ENCODE measurements around the gene CX3CL1.
"Not testable (repeated sequence)": the region's sequence is repeated elsewhere in the genome, so short reads cannot be mapped to it uniquely, and the experiment has no call there.

Gene CX3CL1

GRCh38 chr16:57357330-57358085 lies 14.8 kb upstream of the CX3CL1 start:
- DNase-seq: no peak

DNA sequence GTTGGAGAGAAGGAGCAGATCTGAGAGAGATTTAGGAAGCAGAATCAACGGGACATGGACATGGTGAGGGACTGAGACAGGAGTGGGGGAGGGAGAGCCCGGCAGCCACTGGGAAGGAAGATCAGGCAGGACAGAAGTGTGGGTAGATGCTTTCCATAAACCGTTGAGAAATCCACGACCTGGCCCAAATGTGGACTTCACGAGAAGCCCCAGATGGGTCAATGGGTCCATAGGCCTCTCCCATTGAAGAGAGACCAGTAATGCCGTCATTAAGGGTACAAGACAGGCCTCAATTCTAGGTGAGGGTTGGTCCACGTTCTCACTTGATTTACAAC lies 14.2 kb upstream of the CX3CL1 start:
- DNase-seq: no peak

DNA sequence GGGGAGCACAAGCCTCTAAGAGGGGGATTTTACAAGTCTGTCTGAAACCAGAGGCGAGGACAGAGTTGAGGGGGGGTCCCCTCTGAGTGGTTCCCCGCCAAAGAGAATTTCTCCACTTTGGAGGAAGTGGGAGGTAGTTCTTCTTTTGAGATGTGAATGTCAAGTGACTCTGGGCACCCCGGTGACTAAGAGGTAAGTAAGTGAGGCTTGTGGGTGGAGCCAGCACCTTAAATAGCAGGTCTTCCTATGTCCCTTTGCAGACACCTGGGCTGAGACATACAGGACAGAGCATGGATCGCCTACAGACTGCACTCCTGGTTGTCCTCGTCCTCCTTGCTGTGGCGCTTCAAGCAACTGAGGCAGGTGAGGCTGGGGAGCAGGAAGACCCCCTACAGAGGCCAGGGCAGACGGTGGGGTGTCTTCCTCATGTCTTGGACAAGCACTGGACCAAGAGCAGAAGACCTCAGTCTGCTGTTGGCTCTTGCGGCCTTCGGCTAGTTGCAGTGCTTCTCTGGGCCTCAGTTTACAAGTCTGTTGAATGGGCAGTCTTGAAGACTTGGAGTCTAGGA lies 13.7 kb upstream of the CX3CL1 start, which contains the start of gene CCL22:
CCL22 (plus strand) TSS at position 257 of the 569 bp plus-strand sequence; CDS start at position 291, 34 bp downstream.
- no peak for DNase-seq

GRCh38 chr16:57360321-57360935 lies 11.9 kb upstream of the CX3CL1 start:
- no peak for DNase-seq

DNA sequence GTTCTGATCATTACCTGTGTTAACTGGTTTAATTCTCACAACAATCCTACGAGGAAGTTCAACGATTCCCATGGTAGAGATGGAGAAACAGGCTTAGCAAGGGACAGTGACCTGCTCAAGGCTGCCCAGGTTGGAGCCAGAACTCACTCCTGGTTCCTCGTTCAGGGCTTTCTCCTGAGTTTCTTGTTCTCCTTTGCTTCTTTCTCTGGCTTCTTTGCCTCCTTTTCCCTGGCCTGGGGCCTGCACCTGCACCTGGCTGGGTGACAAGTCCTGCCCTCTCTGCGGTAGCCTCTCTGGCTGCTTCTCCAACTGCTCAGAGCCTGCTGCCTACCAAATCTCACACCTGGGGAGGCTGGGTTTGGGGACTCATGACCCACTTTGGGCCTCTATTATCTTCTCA lies 10.9 kb upstream of the CX3CL1 start:
- DNase-seq: no peak

- DNase-seq: no peak
Observed at GRCh38 chr16:57364143-57364542, 8.1 kb upstream of the CX3CL1 start.

DNA sequence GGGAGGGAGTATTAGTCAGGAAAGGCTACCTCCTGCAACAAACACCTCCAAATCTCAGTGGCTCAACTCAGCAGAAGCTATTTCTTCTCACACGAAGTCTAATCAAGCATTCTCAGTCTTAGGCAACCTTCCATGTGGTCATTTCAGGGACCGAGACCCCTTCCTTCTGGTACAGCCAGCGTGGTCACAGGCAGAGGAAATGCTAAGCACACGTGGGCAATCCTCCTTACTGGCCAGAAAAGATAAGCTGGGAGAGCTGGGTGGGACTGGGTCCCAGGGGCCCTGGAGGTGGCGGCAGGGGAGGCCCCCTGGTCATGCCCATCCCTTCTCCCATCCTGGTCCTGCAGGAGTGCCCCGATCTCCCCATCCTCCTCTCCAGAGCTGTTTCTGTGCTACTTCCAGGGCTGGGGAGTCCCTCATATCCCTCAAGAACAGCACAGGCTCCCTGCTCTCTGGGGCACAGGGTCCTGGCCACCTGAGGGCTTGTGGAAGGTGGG lies 5.7 kb upstream of the CX3CL1 start:
- DNase-seq: no peak

DNA sequence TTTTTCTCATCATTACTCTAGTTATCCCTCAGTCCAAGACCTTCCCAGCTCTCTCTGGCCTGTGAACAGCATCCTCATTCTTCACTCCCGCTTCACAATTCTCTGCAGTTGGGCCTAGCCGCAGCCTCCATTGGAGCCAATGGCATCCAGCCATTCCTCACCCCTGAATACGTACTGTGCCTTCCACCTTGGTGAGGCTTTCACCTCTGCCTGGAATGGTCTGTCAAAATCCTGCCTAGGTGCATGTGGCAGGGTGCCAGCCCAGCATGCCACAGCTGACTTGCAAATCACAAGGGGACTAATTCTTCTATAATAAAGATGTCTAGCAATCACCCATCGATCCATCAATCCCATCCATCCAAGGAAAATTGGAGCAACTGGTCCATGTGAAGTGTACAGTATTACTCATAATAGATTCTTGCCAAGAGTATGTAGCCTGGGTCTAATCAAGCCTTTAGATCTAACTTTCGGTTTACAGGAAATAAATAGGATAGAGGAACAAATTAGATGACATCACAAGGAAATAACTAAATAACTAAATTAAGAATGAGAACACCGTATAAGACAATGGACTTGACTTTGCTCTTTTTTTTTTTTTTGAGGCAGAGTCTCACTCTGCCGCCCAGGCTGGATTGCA lies 5.1 kb upstream of the CX3CL1 start:
- no peak for DNase-seq

DNA sequence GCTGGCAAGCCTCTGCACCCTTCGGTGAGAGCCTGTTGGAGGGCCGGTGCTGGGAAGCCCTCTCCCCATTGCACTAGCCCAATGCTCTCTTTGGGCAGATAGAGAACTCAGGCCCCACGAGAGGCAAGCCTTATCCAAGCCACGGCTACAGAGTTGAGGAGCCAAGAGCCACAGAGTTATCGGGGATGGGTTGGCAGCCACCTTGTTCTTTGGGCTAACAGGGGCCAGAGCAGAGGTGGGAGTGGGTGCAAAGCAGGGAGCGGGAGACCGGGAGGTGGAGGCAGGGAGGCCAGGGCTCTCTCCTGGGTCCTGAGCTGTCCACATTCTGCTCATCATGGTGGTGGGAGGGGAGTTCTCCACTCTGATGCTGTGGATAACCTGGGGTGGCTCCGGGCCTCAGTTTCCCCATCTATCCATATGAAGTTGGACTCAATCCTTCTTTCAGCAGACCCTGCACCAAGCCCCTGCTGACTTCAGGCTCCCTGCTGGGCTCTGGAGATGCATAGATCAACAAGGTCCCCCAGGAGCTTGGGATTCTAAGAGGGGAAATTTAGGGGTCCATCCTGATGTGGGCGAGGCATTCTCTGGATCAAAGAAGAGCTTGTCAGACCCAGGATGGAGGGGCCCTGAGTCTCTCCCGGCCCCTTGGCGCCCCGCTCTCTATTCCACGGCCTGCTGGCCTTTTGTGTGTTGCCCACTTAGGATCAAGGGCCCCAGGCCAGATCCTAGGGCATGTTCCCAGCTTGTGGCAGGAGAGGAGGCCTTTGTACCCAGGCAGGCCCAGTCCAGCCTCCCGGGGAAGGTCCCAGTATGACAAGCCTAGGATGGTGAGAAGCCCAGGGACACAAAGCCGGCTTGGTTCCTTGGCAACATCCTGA lies 557 bp upstream of the CX3CL1 start:
- no peak for DNase-seq

- DNase-seq: no peak
Observed at GRCh38 chr16:57373117-57373947, 1.0 kb downstream of the CX3CL1 start.

DNA sequence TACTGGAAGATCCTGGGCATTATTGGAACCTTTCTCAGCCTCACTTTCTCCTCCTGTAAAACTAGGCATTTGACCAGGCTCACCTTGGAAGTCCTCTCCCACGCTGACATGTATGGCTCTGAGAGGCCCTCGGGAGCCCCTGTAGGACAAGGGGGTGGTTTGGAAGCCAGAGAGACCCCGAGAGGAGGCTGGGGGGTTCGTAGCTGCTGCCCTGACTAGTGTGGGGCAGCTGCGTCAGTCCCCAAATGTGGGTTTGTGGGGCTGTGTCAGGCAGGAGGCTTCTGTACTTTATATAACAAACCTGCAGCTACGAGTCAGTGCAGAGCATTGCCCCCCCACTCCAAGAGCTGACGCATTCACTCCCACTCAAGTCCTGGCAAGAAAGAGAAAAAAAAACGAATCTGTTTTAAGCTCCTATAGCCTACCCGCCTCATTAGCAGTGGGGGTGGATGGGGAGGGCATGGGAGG lies 1.8 kb downstream of the CX3CL1 start:
- DNase-seq: no peak

DNA sequence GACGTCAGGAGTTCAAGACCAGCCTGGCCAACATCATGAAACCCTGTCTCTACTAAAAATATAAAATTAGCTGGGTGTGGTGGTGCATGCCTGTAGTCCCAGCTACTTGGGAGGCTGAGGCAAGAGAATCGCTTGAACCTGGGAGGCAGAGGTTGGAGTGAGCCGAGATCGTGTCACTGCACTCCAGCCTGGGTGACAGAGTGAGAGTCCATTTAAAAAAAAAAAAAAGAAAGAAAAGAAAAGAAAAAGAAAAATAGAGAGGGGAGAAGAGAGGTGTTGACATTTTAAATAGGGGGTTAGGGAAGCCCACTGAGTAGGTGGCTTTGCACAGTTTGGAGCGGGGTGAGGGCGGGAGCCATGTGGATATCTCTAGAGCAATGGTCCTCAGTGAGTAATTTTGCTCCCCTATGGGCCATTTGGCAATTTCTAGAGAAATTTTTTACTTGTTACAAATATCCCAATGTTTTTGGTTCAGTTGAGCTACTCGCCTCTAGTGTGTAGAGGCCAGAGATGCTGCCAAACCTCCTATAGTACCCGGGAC lies 2.7 kb downstream of the CX3CL1 start:
- not testable (repeated sequence) for DNase-seq

- no peak for DNase-seq
Observed at GRCh38 chr16:57376313-57376818, 4.1 kb downstream of the CX3CL1 start.

DNA sequence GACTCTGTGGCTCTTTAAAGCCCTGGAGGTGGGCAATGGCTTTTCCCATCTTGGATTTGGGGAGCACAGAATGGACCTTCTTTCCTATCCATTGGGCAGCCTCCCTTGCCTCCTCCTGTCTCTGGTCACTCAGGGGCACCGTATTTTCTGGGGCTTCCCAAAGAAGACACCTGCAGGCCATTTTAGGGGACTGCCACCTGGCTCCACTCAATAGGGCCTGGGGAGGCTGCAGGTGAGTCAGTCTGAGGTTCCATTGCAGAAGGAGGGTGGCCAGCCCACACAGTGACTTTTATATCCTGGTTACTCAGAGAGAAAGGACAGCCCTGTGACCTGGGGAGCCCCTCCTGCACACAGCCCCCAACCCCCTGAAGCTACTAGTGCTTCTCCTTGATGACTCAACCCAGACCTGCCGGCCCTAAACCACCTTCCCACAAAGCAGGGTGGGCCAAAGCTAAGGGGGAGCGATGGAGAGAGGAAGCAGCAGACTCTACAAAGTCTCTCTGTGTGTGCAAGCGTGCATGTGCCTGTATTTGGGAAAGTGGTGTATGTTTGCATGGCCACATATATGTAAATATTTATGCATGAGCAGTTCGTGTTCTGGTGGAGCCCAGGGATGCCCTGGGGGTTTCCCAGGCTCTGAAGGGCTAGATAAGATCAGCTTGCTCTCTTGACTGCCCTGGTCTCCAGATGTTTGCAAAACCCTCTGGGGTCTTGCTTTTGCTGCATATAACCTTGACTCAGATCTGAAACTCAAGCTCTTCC lies 5.0 kb downstream of the CX3CL1 start:
- DNase-seq: peak in 1 of 5 experiments; percentile 21

- DNase-seq: no peak
Observed at GRCh38 chr16:57379579-57379978, 7.3 kb downstream of the CX3CL1 start.

GRCh38 chr16:57380671-57381462 lies 8.6 kb downstream of the CX3CL1 start:
- no peak for DNase-seq

DNA sequence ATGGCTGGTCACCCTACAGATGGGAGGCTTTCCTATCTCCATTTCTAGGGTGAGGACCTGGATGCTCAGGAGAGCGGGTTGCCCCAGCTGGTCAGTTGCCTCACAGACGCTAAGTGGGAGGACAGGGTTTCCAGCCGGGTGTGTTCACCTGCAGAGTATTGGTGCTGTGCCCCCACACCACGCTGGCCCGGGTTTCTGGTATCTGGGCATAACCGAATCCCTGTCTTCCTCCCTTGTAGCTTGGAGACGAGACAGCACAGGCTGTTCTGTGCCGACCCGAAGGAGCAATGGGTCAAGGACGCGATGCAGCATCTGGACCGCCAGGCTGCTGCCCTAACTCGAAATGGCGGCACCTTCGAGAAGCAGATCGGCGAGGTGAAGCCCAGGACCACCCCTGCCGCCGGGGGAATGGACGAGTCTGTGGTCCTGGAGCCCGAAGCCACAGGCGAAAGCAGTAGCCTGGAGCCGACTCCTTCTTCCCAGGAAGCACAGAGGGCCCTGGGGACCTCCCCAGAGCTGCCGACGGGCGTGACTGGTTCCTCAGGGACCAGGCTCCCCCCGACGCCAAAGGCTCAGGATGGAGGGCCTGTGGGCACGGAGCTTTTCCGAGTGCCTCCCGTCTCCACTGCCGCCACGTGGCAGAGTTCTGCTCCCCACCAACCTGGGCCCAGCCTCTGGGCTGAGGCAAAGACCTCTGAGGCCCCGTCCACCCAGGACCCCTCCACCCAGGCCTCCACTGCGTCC lies 9.7 kb downstream of the CX3CL1 start:
- no peak for DNase-seq

- DNase-seq: no peak
Observed at GRCh38 chr16:57382535-57383275, 10.4 kb downstream of the CX3CL1 start.
